T-helper 9 cell (primary cell): Measurements from ENCODE around the gene RAB11B.
"Not testable (repeated sequence)": the region's sequence is repeated elsewhere in the genome, so short reads cannot be mapped to it uniquely, and the experiment has no call there.

Source experiments
- DNase-seq: peaks from one replicate; pipeline ENCODE4 v3.0.0-alpha.2; 2020
- total RNA-seq, 2 donors: gene quantifications; one replicate each; lab custom pipeline; 2026; lab: John Stamatoyannopoulos, UW

The RAB11B gene
- total RNA-seq = 21.2 to 21.7 reads per million in 2 donors

GRCh38 chr19:8389891-8390616, at the start of gene RAB11B:
TSS of gene RAB11B (plus strand) at chr19:8390360. CDS start at chr19:8390417, 57 bp downstream.
- peak; percentile 93 for DNase-seq

DNA sequence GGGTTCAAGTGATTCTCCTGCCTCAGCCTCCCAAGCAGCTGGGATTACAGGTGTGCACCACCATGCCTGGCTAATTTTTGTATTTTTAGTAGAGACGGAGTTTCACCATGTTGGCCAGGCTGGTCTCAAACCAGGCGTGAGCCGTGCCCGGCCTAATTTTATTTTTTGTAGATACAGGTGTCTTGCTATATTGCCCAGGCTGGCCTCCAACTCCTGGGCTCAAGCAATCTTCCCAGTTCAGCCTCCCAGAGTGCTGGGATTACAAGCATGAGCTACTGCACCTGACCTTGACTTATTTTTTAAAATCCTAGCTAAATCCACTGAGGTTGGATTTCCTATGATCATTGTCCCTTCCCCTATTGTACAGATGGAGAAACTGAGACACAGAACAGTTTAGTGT, 48.7 kb upstream of the RAB11B start:
- DNase-seq = not testable (repeated sequence)

DNA sequence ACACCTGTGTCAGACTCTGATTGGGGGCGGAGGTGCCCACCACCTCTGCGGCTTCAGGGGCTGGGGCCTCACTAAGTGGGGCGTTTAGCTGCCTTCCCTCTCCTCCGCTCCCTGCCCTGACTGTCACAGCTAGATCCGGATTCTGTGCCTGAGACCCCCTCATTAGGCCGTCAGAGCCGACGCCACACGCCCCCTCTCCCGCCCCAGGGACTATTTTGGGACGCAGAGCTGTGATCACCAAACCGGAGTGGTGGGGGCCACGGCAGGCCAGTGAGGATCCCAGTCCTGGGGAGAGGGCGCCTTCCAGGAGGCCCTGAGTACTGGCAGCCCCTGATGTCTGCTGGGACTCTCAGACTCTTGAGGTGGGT, 47.9 kb upstream of the RAB11B start:
- DNase-seq = no peak

- DNase-seq = peak; percentile 88
Measured at GRCh38 chr19:8342684-8343482, 47.3 kb upstream of the RAB11B start, which contains the start of gene KANK3. TSS of gene KANK3 (minus strand) at chr19:8343262. CDS start at chr19:8337828, 5,434 bp downstream.

GRCh38 chr19:8343483-8343844, 46.7 kb upstream of the RAB11B start:
- DNase-seq = no peak

DNA sequence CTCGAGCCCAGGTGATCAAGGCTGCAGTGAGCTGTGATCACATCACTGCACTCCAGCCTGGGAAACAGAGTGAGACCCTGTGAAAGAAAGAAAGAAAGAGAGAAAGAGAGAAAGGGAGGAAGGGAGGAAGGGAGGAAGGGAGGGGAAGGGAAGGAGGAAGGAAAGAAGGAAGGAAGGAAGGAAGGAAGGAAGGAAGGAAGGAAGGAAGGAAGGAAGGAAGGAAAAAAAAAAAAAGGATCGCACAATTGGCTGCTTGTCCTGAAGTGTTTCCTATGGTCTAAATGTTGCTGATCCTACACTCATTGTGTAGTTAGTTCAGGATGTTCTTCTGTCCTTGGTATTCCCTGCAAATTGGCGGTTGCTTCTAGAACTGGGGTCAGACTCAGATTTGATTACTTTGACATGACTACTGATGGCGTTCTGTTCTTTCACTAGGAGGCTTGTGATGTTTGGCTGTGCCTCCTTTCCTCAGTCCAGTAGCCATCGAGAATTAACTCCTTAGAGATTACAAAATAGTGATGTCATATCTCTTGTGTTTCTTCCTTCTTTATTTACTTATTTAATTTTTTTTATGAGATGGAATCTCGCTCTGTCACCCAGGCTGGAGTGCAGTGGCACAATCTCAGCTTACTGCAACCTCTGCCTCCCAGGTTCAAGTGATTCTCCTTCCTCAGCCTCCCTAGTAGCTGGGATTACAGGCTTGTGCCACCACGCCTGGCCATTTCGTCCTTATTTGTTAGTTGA, 40.4 kb upstream of the RAB11B start:
- DNase-seq = not testable (repeated sequence)

DNA sequence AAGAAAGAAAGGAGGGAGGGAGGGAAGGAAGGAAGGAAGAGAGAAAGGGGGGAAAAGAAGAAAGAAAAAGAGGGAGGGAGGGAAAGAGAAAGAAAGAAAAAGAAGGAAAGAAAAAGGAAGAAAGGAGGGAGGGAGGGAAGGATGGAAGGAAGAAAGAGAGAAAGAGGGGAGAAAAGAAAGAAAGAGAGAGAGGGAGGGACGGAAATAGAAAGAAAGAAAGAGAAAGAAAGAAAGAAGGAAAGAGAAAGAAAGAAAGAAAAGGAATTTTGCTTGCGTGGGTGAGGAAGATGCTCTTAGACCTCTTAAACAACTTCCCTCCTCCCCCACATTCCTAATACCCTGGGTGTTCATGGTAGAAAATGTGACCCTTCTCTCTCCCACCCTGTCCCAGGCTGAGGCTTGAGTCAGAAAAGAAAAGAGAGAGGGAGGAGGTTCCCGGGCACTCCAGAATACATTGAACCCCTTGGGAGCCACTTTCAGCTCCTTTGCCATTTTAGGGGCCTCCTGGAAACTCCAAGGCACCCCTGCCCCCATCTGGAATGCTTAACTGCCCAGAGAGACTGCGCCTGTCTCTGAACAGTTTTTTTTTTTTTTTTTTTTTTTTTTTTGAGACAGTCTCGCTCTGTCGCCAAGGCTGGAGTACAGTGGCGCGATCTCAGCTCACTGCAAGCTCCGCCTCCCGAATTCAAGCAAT, 37.9 kb upstream of the RAB11B start:
- DNase-seq = no peak

DNA sequence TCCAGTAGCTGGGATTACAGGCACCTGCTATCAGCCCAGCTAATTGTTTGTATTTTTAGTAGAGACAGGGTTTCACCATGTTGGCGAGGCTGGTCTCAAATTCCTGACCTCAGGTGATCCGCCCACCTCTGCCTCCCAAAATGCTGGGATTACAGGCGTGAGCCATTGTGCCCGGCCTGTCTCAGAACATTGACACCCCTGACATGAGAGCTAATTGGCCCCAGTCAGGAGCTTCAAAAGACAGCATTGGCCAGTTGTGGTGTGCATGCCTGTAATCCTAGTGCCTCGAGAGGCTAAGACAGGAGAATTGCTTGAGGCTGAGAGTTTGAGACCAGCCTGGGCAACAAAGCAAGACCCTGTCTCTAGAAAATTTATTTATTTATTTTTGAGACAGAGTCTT, 37.3 kb upstream of the RAB11B start:
- DNase-seq = not testable (repeated sequence)

GRCh38 chr19:8355631-8356402, 34.3 kb upstream of the RAB11B start:
- no peak for DNase-seq

DNA sequence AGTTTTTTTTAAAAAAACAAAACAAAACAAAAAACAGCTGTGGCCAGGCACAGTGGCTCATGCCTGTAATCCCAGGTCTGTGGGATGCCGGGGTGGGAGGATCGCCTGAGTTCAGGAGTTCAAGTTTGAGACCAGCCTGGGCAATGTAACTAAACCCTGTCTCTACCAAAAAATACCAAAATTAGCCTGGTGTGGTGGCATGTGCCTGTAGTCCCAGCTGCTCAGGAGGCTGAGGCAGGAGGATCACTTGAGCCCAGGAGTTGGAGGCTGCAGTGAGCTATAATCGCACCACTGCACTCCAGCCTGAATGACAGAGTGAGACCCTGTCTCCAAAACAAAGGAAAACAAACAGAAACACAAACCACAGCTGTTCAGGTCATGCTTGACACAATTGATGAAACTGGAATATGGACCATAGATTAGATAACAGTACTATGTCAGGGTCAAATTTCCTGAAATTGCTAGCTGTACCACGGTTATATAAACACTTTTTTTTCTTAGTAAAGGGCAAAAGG, 33.1 kb upstream of the RAB11B start:
- DNase-seq = no peak

DNA sequence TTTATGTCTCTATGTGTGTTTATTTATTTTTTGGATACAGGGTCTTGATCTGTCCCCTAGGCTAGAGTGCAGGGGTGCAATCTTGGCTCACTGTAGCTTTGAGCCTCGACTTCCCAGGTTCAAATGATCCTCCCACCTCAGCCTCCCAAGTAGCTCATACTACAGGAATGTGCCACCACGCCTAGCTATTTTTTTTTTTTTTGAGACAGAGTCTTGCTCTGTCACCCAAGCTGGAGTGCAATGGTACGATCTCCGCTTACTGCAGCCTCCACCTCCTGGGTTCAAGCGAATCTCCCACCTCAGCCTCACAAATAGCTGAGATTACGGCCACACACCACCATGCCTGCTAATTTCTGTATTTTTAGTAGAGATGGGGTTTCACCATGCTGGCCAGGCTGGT, 31.2 kb upstream of the RAB11B start:
- DNase-seq = no peak

DNA sequence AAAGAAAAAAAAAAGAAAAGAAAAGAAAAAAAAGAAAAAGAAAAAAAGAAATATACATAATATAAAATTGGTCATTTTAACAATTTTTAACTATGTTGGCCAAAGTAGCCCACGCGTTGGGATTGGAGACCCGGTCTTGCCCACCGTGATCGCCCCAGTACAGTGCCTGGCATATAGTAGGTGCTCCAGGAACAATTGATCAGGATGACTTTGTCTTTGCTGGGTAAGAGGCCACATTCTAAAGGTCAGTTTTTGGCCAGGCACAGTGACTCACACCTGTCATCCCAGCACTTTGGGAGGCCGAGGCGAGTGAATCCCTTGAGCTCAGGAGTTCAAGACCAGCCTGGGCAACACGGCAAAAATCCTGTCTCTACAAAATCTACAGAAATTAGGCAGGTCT, 30.0 kb upstream of the RAB11B start:
- no peak for DNase-seq

GRCh38 chr19:8361921-8362793, 28.0 kb upstream of the RAB11B start:
- no peak for DNase-seq

DNA sequence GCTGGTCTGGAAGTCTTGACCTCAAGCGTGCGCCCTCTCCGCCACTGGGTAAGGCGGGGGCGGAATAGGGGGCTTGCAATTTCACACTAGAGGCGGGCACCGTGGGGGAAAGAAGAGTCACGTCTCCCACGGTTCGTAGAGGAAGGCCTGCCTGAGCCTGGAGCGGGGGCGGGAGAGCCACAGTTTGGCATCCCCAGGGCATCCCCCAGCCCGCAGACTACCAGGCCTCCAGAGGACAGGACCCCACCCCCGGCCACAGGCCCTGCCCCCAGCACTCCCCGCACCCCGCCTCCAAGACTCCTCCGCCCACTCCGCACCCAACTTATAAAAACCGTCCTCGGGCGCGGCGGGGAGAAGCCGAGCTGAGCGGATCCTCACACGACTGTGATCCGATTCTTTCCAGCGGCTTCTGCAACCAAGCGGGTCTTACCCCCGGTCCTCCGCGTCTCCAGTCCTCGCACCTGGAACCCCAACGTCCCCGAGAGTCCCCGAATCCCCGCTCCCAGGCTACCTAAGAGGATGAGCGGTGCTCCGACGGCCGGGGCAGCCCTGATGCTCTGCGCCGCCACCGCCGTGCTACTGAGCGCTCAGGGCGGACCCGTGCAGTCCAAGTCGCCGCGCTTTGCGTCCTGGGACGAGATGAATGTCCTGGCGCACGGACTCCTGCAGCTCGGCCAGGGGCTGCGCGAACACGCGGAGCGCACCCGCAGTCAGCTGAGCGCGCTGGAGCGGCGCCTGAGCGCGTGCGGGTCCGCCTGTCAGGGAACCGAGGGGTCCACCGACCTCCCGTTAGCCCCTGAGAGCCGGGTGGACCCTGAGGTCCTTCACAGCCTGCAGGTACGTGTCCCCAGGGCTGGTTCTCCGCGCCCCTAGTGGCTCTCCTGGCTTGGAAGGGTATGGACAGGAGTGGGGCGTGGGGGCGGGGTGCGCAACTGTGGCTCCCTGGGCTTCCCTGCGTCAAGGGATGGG, 26.1 kb upstream of the RAB11B start, which contains the start of gene ANGPTL4:
ANGPTL4 (plus strand) TSS at position 353 of the 969 bp plus-strand sequence; CDS start at position 520, 167 bp downstream.
- no peak for DNase-seq

GRCh38 chr19:8366121-8366581, 24.0 kb upstream of the RAB11B start:
- no peak for DNase-seq

GRCh38 chr19:8366961-8367326, 23.2 kb upstream of the RAB11B start:
- no peak for DNase-seq

DNA sequence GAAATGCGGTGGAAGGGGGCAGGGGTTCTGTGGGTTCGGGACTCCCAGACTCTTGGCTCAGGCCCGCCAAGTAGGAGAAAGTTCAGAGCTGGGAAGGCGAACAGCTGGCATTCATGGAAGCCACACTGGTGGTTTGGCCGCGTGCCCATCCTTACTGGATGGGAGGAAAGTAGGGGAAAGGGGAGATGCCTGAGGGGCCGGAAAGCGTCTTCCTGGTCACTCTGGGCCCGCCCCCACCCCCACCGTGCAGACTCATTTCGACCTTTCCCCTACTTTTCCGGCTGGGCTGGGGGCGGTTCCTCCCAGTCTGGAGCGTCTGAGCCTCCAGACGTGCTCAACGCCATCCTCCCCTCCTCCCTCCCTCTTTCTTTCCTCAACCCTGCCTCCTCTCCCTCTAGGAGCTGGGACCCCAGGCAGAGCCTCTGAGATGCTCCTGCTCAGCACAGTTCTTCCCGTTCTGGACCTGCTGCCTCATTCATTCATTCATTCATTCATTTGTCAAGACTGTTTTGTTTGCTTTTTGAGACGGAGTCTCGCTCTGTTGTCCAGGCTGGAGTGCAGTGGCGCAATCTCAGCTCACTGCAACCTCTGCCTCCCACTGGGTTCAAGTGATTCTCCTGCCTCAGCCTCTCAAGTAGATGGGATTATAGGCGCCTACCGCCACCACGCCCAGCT, 22.7 kb upstream of the RAB11B start:
- DNase-seq = no peak

GRCh38 chr19:8370176-8371010, 19.8 kb upstream of the RAB11B start:
- DNase-seq = no peak
